Measurements from ENCODE around the gene DNASE2.
"Not testable (repeated sequence)": the region's sequence is repeated elsewhere in the genome, so short reads cannot be mapped to it uniquely, and the experiment has no call there.

The DNASE2 gene

GRCh38 chr19:12864143-12864542 is 17.1 kb downstream of the DNASE2 start:
- no peak for DNase-seq (ENCODE audit: low read depth in 2 of 2)

GRCh38 chr19:12859546-12859945 is 21.7 kb downstream of the DNASE2 start:
- no peak for DNase-seq (ENCODE audit: low read depth in 2 of 2)

DNA sequence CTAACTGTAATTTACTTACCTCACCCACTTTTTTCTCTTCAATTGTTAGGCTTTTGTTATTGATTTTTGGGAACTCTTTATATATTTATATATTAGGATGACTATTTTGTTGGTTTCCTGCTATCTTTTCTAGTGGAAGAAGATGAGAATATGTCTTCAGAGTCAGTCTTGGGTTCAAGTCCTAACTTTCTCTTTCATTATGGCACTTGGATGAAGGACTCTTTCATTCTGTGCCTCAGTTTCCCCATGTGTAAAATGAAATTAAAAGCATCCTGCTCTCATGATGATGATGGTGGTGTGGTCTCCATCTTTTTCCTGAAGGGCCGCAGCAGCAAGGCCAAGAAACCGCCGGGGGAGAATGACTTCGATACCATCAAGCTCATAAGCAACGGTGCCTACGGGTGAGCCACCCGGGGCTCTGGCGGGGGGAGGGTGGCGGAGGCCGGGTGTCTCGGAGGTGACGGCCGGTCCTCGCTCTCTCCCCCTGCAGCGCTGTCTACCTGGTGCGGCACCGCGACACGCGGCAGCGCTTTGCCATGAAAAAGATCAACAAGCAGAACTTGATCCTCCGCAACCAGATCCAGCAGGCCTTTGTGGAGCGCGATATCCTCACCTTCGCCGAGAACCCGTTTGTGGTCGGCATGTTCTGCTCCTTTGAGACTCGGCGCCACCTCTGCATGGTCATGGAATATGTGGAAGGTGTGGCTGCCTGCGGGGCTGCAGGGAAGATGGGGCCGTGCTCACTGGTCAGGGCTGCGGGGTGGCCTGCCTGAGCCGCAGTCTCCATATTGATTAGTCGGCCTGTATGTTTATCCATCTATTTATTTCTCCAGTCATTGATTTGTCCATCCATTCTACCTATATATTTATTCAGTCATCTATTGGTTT is 23.0 kb downstream of the DNASE2 start:
- DNase-seq (ENCODE audit: low read depth in 2 of 2) = no peak

GRCh38 chr19:12856653-12857052 is 24.6 kb downstream of the DNASE2 start:
- no peak for DNase-seq (ENCODE audit: low read depth in 2 of 2)

DNA sequence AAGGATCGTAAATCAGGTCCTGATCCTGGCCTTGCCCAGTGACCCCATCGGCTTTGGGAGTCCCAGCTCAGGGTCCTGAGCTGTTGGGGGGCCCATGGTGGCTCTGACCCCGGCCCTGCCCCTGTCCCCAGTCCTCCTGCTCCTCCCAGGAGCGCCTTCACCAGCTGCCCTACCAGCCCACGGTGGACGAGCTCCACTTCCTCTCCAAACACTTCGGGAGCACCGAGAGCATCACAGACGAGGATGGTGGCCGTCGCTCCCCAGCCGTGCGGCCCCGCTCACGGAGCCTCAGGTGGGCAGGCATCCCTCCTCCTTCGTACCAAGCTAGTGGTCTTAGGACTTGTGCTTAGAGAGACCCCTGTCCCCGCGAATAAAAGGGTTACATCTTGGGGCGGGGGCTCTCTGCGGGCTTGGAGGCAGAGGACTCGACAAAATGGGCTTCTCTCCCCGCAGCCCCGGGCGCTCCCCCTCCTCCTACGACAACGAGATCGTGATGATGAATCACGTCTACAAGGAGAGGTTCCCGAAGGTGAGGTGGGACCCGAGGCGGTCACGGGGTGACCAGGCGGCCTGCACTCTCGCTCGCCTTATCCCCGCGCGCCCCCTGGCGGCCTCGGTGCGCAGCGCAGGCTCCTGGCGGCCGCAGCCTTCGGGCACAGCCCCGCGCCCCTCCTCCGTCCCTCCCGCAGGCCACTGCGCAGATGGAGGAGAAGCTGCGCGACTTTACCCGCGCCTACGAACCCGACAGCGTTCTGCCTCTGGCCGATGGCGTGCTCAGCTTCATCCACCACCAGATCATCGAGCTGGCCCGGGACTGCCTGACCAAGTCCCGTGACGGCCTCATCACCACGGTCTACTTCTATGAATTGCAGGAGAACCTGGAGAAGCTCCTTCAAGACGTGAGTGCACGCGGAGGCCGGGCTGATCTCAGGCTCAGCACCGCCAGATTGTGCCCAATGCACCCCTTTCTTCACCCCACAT is 33.8 kb downstream of the DNASE2 start:
- DNase-seq (ENCODE audit: low read depth in 2 of 2) = peak; percentile 82 to 91

DNA sequence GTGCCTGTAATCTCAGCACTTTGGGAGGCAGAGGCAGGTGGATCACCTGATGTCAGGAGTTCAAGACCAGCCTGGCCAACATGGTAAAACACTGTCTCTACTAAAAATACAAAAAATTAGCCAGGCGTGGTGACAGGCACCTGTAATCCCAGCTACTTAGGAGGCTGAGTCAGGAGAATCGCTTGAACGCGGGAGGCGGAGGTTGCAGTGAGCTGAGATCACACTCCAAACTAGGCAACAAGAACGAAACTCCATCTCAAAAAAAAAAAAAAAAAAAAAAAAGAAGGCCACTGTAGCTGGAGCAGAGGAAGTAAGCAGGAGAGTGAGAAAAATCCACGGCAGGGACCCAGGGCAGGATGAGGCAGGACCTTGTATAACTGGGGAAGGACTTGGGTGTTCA is 34.6 kb downstream of the DNASE2 start:
- not testable (repeated sequence) for DNase-seq (ENCODE audit: low read depth in 2 of 2)

DNA sequence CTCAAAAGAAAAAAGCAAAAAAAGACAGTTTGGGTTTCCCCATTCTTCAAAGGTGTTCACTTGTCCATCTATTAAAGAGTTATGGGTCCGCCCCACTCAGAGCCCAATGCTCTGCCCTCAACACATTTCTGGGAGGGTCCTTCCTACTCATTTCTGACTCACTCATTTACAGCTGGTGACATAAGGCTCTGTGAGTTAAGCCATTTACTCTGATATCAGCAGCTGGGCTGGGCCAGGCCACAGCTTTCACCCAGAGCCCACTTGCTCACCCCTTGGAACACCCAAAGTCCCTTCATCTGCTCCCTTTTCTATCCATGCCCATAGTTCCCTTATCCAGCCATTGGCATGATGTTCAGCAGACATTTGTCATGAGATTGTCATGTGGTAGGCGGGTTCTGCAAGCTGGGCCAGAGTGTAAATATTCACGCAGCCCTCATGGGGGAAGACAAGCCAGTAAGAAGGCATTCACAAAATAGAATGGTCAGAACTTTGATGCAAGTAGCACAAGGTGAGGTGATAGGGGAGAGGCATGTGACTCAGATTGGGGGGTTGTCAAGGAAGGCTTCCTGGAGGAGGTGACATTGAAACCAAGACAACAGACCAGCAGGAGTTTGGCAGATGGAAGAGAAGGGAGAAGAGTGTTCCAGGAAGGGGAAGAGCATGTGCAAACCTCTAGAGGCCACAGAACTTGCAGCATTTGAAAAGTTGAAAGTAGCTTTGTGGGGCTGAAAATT is 37.1 kb downstream of the DNASE2 start:
- no peak for DNase-seq (ENCODE audit: low read depth in 2 of 2)

GRCh38 chr19:12843328-12843727 is 37.9 kb downstream of the DNASE2 start:
- no peak for DNase-seq (ENCODE audit: low read depth in 2 of 2)

DNA sequence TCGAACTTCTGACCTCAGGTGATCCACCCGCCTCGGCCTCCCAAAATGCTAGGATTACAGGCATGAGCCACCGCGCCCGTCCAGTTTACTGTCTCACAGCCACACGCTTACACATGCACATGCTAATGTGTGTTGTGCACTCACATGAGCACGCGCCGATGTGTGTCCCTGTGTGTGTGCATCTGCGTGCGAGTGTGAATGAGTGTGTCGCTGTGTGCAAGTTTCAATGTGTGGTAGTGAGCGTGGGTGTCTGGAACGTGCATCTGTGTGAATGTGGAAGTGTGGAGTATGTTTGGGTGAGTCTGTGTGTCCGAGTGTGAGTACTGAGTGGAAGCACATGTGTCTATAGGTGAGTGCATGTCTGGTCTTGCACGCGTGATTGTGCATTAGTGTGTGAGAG is 38.7 kb downstream of the DNASE2 start:
- no peak for DNase-seq (ENCODE audit: low read depth in 2 of 2)

- DNase-seq (ENCODE audit: low read depth in 2 of 2) = no peak
Observed at GRCh38 chr19:12841094-12841493, 40.2 kb downstream of the DNASE2 start.

- peak; percentile 48 to 73 for DNase-seq (ENCODE audit: low read depth in 2 of 2)
Observed at GRCh38 chr19:12840091-12841079, 40.9 kb downstream of the DNASE2 start.

DNA sequence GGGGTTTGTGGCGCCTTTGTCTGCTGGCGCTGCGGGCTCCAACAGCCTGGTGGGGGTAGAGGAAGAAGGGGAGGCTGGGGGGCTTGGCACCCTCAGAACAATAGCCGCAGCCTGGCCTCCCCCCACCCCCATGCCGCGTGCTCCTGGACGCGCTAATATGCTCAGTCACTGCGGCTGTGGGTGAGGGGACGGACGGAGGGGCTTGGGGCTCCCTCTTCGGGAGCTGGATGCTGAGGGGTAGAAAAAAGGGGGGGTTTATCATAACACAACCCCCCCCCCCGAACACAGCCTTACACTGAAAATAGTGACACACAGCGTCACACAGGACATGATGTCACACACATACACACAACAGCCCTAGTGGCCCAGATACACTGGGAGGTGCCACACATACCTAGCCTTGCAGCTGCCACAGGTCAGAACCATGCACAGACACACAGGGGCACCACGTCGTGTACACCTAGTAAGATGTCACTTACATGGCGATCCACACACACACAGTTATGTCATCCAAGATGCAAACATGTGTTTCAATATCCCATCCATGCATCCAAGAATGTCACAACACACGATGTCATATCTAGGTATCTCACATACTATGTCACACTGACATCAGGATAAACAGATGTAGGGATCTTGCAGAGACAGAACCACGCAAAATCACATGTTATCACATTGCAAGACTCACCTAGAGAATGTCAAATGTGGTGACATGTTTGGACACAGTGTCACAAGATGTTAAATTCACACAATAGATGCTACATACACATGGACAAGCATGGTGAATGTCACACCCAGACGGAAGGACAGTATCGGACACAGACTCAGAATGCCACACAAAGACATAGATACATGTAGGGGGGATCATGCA is 42.1 kb downstream of the DNASE2 start:
- no peak for DNase-seq (ENCODE audit: low read depth in 2 of 2)

DNA sequence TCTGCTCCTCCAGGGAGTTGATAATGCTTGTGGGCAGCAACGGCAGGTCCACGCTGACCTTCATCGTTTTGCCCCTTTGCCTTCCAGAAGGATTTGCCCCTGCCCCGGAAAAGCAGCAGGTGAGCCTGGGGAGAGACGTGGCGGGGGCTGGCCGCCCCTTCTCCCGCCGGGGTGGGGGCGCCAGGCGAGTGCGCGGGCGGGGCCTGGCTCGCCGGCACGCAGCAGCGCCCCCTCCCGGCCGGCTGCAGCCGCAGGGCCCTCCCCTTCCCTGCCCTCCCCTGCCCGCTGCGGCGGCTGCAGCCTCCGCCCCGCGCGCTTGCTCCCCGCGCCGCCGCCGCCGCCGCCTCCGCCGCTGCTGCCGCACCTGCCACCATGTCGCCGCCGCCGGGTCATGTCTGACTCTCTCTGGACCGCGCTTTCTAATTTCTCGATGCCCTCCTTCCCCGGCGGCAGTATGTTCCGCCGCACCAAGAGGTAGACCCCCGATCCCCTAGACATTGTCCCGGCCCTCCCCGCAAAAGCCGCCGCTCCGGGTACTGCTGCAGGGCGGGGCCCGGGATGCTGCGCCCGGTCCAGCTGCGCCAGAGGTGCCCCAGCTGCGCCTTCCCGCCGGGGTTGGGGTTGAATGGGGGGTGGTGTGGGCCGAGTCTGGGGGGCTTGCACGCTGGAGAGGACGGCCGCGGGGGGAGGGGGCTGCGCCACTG is 42.9 kb downstream of the DNASE2 start, which contains the start of gene MAST1:
TSS of gene MAST1 (plus strand) at position 334 of the 704 bp plus-strand sequence. CDS start at position 392, 58 bp downstream.
- peak; percentile 55 to 56 for DNase-seq (ENCODE audit: low read depth in 2 of 2)

DNA sequence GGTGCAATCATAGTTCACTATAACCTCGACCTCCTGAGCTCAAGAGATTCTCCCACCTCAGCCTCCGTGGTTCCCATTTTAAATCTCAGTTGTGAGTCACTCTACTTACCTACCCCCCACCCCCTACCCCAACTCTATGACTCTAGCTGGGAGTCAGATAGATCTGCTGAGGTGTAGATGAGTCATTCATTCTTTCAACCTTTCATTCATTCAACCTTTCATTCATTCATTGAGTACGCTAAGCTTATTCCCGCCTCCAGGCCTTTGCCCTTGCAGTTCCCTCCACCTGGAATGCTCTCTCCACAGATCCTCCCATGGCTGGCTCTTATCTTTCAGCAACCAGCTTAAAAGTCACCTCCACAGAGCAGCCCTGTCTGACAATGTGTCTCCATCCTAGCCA is 44.0 kb downstream of the DNASE2 start:
- DNase-seq (ENCODE audit: low read depth in 2 of 2) = no peak

DNA sequence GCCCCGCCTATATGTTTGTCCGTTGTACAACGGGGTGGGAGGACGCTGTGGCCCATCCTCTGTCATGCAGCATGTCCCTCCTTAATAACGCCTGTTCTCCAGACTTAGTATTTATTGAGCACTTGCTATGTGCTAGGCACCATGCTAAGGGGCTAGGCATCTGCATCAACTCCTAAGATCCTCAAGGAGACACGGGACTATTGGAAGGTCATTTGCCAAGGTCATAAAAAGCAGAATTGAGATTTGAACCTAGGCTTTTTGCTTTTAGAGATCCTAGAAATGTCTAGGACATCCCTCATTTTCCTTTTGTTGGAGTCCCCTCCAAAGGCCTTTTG is 44.8 kb downstream of the DNASE2 start:
- DNase-seq (ENCODE audit: low read depth in 2 of 2) = no peak

DNA sequence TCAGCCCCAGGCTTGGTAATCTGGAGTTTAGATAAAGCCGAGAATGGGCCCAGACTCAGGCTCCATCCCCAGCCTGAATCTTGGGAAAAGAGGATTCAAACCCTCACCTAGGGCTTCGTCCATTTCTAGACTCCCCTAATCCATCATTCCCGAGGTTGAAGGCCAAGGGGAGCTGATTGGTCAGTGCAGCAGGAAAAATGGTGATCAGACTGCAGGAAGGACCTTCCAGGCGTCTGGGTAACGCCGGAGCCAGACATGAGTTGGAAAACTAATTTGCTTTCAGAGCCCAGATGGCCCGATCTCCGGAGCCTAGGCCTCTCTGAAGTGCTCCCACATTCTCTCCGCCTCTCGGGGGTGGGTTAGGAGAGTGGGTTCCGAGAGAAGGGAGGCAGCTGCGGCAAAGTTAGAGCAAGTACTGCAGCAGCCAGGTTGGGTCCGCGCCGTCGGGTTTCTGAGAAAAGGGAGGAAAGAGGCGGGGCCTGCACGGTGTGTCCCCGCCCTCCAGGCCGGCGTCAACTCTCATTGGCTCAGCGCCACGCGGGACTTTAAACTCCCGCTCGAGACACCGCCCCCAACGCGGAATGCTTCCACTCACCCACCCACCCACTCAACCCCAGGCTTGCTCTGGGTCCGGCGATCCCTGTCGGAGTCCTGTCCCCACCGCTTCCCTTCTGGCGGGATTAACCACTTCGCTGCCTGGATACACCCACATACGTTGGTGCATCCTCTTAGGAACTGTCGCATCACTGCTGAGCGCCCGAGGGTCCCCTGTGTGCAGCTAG is 46.1 kb downstream of the DNASE2 start:
- no peak for DNase-seq (ENCODE audit: low read depth in 2 of 2)

- DNase-seq (ENCODE audit: low read depth in 2 of 2) = no peak
Observed at GRCh38 chr19:12834566-12834943, 46.7 kb downstream of the DNASE2 start, which contains the start of gene RTBDN. Gene RTBDN, minus strand, starts transcription at chr19:12834579. Its CDS starts 4,600 bp downstream, at chr19:12829979.
